ENCODE measurements around the gene TTC34. TPM values are rescaled to one million over a fixed set of nuclear protein-coding genes. Genes with fewer than 3 reads are reported as not detected.

Gene TTC34
- total RNA-seq, 1 experiment from 2014 or later = 0.92 TPM

- peaks cover 0 to 37% (median 13%) of the 10 kb centered on the region in 3 experiments; a peak in 6 of 7 replicates for H3K36me3 Mint-ChIP-seq (ENCODE audit: insufficient read depth in 1 of 3, low read depth in 3 of 3)
- no peak overlapping the region for H3K27ac Mint-ChIP-seq
- H3K4me1 ChIP-seq (ENCODE audit: insufficient read depth, low read length) = no peaks in the 10 kb centered on the region
- H4K91ac ChIP-seq (ENCODE audit: insufficient read length, low read depth, low read length) = no peak overlapping the region
- no peaks in the 10 kb centered on the region for H3K79me2 ChIP-seq (ENCODE audit: insufficient read depth, low read length)
- peaks cover 94% of the 10 kb centered on the region for H3K9me3 ChIP-seq (ENCODE audit: control insufficient read depth, low read depth, low read length)
- H3K27ac ChIP-seq (ENCODE audit: insufficient read length, low read depth, low read length) = no peak overlapping the region
- H3K4me2 ChIP-seq (ENCODE audit: insufficient read depth, insufficient read length, low read length) = no peak overlapping the region
- no peaks in the 10 kb centered on the region for H3K79me1 ChIP-seq (ENCODE audit: insufficient read depth, low read depth, low read length, poor library complexity, severe bottlenecking)
- no peaks in the 10 kb centered on the region for H3K4me1 Mint-ChIP-seq
- no peak overlapping the region for H2AFZ ChIP-seq (ENCODE audit: low read length)
- H2BK5ac ChIP-seq (ENCODE audit: insufficient read length, low read length) = no peak overlapping the region
- no peak overlapping the region for H4K8ac ChIP-seq (replicated peaks; ENCODE audit: insufficient read length, low read depth, low read length)
- no peak overlapping the region for H3K4ac ChIP-seq (ENCODE audit: low read depth, low read length)
- no peaks in the 10 kb centered on the region for H3K27me3 ChIP-seq (ENCODE audit: insufficient read depth, low read length)
- no peak overlapping the region for H3K56ac ChIP-seq (ENCODE audit: insufficient read length, low read depth, low read length)
- no peak for TF ChIP-seq CTCF (conservative IDR thresholded peaks at IDR 0.05)
- no CpG with 5 or more reads among the region's 11 CpGs for WGBS (ENCODE audit: extremely low coverage, insufficient read length, low lambda C conversion rate)
- peaks cover 20 to 91% of the 10 kb centered on the region in 2 experiments for H3K9me3 Mint-ChIP-seq
- H4K20me1 ChIP-seq (ENCODE audit: control insufficient read depth, insufficient read depth, insufficient read length) = no peaks in the 10 kb centered on the region
- no peak overlapping the region for H3K14ac ChIP-seq (ENCODE audit: insufficient read depth, low read length)
- DNase-seq = no peak
- no peak overlapping the region for H2AK5ac ChIP-seq (ENCODE audit: insufficient read length, low read length)
- no peak overlapping the region for H3K18ac ChIP-seq (ENCODE audit: insufficient read length, low read depth, low read length)
- no peak overlapping the region for H2BK20ac ChIP-seq (ENCODE audit: low read depth, low read length, poor library complexity, severe bottlenecking)
- no peaks in the 10 kb centered on the region for H3K23me2 ChIP-seq (ENCODE audit: insufficient read length, low read depth, low read length, poor library complexity, severe bottlenecking)
- H2BK12ac ChIP-seq (ENCODE audit: insufficient read length, low read depth, low read length) = no peak overlapping the region
- H3K9ac ChIP-seq (ENCODE audit: extremely low read depth, insufficient read length, low read length) = no peak overlapping the region
- no peak overlapping the region for H3K23ac ChIP-seq (ENCODE audit: insufficient read length, low read depth, low read length)
- H2BK120ac ChIP-seq (ENCODE audit: low read depth, low read length, poor library complexity, severe bottlenecking) = no peak overlapping the region
- no peak overlapping the region for H2BK15ac ChIP-seq (ENCODE audit: low read depth, low read length)
- no peak overlapping the region for H4K5ac ChIP-seq (ENCODE audit: insufficient read length, low read depth, low read length)
- no peak overlapping the region for H3K4me3 Mint-ChIP-seq
- peaks cover 5% of the 10 kb centered on the region for H3K27me3 Mint-ChIP-seq (ENCODE audit: low read depth)
- H3T11ph ChIP-seq (ENCODE audit: low read length) = no peak overlapping the region
These were observed 19.4 kb upstream of the TTC34 start for GRCh38 chr1:2820731-2821372.

Data from H9 (cell line).